Stimulated activated CD8-positive, alpha-beta memory T cell treated with anti-CD3 and anti-CD28 coated beads, Interleukin-4, amount 100 ng/mL, for 1 hour (primary cell): ENCODE measurements around the gene TVP23C.
"Not testable (repeated sequence)": the region's sequence is repeated elsewhere in the genome, so short reads cannot be mapped to it uniquely, and the experiment has no call there.

Experiments used
- DNase-seq, 2 donors: peaks; one replicate each; pipeline ENCODE4 v3.0.0-alpha.2; 2020; ENCODE audit warnings: low read depth in 2 of 2, low spot score in 1 of 2

TVP23C gene

GRCh38 chr17:15526292-15527218 is 36.7 kb downstream of the TVP23C start:
- DNase-seq: not testable (repeated sequence)

GRCh38 chr17:15524990-15525985 is 38.0 kb downstream of the TVP23C start:
- not testable (repeated sequence) for DNase-seq

GRCh38 chr17:15516150-15516549 is 47.1 kb downstream of the TVP23C start:
- no peak for DNase-seq

GRCh38 chr17:15514469-15514868 is 48.8 kb downstream of the TVP23C start:
- no peak for DNase-seq

GRCh38 chr17:15513856-15514459 is 49.3 kb downstream of the TVP23C start:
- no peak for DNase-seq

GRCh38 chr17:15513058-15513791 is 50.1 kb downstream of the TVP23C start:
- DNase-seq: no peak

- DNase-seq: no peak
Measured at GRCh38 chr17:15512071-15512709, 51.1 kb downstream of the TVP23C start.

- DNase-seq: no peak
Measured at GRCh38 chr17:15511142-15511541, 52.1 kb downstream of the TVP23C start.

GRCh38 chr17:15510361-15510760 is 52.9 kb downstream of the TVP23C start:
- no peak for DNase-seq

- no peak for DNase-seq
Measured at GRCh38 chr17:15509095-15509494, 54.2 kb downstream of the TVP23C start.

GRCh38 chr17:15508466-15508865 is 54.8 kb downstream of the TVP23C start:
- no peak for DNase-seq

GRCh38 chr17:15507896-15508295 is 55.4 kb downstream of the TVP23C start:
- DNase-seq: no peak

GRCh38 chr17:15507001-15507400 is 56.3 kb downstream of the TVP23C start:
- no peak for DNase-seq

GRCh38 chr17:15505708-15506107 is 57.6 kb downstream of the TVP23C start:
- DNase-seq: not testable (repeated sequence)

- no peak for DNase-seq
Measured at GRCh38 chr17:15503731-15504130, 59.6 kb downstream of the TVP23C start.

GRCh38 chr17:15502369-15503112 is 60.7 kb downstream of the TVP23C start:
- DNase-seq: peak; percentile 29 to 43

- no peak for DNase-seq
Measured at GRCh38 chr17:15501793-15502192, 61.5 kb downstream of the TVP23C start.

- DNase-seq: no peak
Measured at GRCh38 chr17:15501282-15501681, 62.0 kb downstream of the TVP23C start.

GRCh38 chr17:15498107-15498506 is 65.2 kb downstream of the TVP23C start:
- no peak for DNase-seq
